Lower leg skin (tissue), 4 donors: ENCODE results near the gene CENPK. TPM values are rescaled to one million over a fixed set of nuclear protein-coding genes. Genes with fewer than 3 reads are reported as not detected.

Source experiments
- DNase-seq, 2 donors: peaks; one replicate each; pipeline ENCODE4 v3.0.0-alpha.2; 2019; ENCODE audit warnings: low spot score in 2 of 2
- H3K4me3 ChIP-seq: fragments of 200-600 bp; sonication (generic); 2 replicates; pipeline ENCODE4 v1.5.1; 2017; ENCODE audit warnings: mild to moderate bottlenecking, low read depth; ENCODE audit not compliant: poor library complexity, severe bottlenecking
- CTCF ChIP-seq, 3 donors: fragments of 450-650 bp; IDR thresholded peaks; one replicate each; pipeline ENCODE4 v1.5.1; 2016; ENCODE audit warnings: antibody characterized with exemption in 3 of 3, mild to moderate bottlenecking in 3 of 3, moderate library complexity in 2 of 3
- POLR2A ChIP-seq, 2 donors: fragments of 450-650 bp; IDR thresholded peaks; one replicate each; pipeline ENCODE4 v1.6.1; 2016 to 2017; ENCODE audit warnings: antibody characterized with exemption in 2 of 2, mild to moderate bottlenecking in 1 of 2, moderate library complexity in 1 of 2
- WGBS, 2 donors: methylation state at CpG; one replicate each; pipeline ENCODE4 v1.1.5; 2018; 5-methylcytosine and 5-hydroxymethylcytosine counted together
- intact Hi-C: fragments of 100-400 bp; cut with DNase I; formaldehyde crosslinking; loops from one replicate; pipeline ENCODE4 v1.15.0; 2023; ENCODE audit warnings: low total_unique reads
- total RNA-seq, 4 donors: library from RNA; depleted of rRNA; stranded (reverse); fragments of >200 nt; gene quantifications; one replicate each; pipeline ENCODE4 v1.1.0, GENCODE V29; 2016

The CENPK gene
- total RNA-seq, 4 donors from 2014 or later: 0.72 to 1.8 (median 1.3) TPM

GRCh38 chr5:65553941-65554340 lies 9.0 kb downstream of the CENPK start:
- H3K4me3 ChIP-seq: no peak overlapping the region
- DNase-seq: no peak
- 83 to 88% methylated on average over 5 of the region's 5 CpGs for WGBS, 2 donors
- intact Hi-C loops: no loop called here
- TF ChIP-seq POLR2A (IDR thresholded peaks at IDR 0.05): no peak
- no peak for TF ChIP-seq CTCF (IDR thresholded peaks at IDR 0.05)

- TF ChIP-seq CTCF (IDR thresholded peaks at IDR 0.05) (no peak), POLR2A (IDR thresholded peaks at IDR 0.05) (no peak)
- no peak overlapping the region for H3K4me3 ChIP-seq
- intact Hi-C loops: no loop called here
- 91 to 96% methylated on average over 7 of the region's 7 CpGs for WGBS, 2 donors
- no peak for DNase-seq
Observed at GRCh38 chr5:65548281-65548680, 14.7 kb downstream of the CENPK start.

GRCh38 chr5:65546141-65546540 lies 16.8 kb downstream of the CENPK start:
- intact Hi-C loops: no loop called here
- no peak for DNase-seq
- 88 to 89% methylated on average over 5 of the region's 5 CpGs for WGBS, 2 donors
- H3K4me3 ChIP-seq: no peak overlapping the region
- TF ChIP-seq CTCF (IDR thresholded peaks at IDR 0.05): no peak
- TF ChIP-seq POLR2A (IDR thresholded peaks at IDR 0.05): no peak

GRCh38 chr5:65544473-65544872 lies 18.5 kb downstream of the CENPK start:
- no peak overlapping the region for H3K4me3 ChIP-seq
- TF ChIP-seq POLR2A (IDR thresholded peaks at IDR 0.05): no peak
- TF ChIP-seq CTCF (IDR thresholded peaks at IDR 0.05): no peak
- no peak for DNase-seq
- intact Hi-C loops: no loop called here
- WGBS, 2 donors: 96 to 98% methylated on average over 4 of the region's 4 CpGs

GRCh38 chr5:65539827-65540226 lies 23.1 kb downstream of the CENPK start:
- TF ChIP-seq POLR2A (IDR thresholded peaks at IDR 0.05): no peak
- intact Hi-C loops: no loop called here
- DNase-seq: no peak
- H3K4me3 ChIP-seq: no peak overlapping the region

GRCh38 chr5:65535529-65535987 lies 27.4 kb downstream of the CENPK start:
- no peak for DNase-seq
- intact Hi-C loops: no loop called here
- no peak overlapping the region for H3K4me3 ChIP-seq
- no peak for TF ChIP-seq CTCF (IDR thresholded peaks at IDR 0.05)
- TF ChIP-seq POLR2A (IDR thresholded peaks at IDR 0.05): no peak
- WGBS, 2 donors: 89 to 91% methylated on average over 6 of the region's 6 CpGs
